ENCODE results near the gene KIRREL3.
"Not testable (repeated sequence)": the region's sequence is repeated elsewhere in the genome, so short reads cannot be mapped to it uniquely, and the experiment has no call there.

The KIRREL3 gene

DNA sequence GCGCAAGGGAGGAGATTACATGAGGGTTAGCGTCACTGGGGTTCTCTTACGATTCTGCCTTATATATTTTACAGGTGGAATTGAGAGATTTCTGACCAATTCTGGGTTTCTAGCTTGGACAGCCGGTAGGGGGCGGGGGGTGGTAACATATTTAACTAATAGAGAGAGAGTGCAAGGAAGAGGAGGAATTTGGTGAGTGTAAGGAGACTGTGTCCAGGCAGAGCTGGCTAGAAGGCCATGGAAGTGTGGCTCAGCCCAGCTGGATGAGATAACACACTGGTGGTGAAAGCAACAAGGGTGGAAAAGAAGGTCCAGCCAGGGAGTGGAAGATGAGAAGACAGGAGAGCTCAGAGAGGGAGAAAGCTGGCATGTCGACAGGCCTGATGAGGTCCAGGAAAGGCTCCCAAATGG is 588.6 kb downstream of the KIRREL3 start:
- no peak for DNase-seq

DNA sequence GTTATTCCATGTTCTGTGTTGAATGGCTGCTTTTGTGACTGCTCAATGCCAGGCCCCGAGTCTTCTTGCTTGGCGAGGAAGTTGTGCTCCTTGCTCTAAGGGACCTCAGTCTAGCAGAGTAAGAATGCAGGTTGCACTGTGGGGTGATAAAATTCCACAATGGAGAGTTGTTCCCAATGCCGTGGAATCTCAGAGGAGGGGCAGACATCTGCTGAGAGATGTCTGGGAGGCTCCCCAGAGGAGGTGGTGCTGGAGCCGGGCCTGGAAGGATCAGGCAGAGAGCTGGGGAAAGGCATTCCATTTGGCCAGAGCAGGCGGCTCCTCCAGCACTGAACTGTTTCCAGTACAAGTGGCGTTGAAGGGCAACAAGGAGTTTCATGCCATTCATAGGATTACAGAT is 589.9 kb downstream of the KIRREL3 start:
- DNase-seq: no peak

DNA sequence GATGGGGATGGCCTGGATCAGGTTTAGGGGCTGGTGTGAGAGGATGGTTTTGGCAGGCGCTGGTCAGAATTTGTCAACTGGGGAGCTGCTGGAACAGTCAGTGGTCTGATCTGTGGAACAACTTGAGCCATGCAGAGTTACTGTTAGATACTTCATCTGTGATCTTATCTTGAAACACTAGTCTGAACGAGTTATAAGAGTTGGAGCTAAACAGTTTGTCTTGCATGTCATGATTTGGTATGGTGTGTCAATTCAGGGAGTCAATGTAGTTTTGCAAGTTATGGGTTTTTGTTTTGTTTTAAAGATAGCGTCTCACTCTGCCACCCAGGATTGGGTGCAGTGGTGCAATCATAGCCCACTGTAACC is 591.0 kb downstream of the KIRREL3 start:
- DNase-seq: no peak

DNA sequence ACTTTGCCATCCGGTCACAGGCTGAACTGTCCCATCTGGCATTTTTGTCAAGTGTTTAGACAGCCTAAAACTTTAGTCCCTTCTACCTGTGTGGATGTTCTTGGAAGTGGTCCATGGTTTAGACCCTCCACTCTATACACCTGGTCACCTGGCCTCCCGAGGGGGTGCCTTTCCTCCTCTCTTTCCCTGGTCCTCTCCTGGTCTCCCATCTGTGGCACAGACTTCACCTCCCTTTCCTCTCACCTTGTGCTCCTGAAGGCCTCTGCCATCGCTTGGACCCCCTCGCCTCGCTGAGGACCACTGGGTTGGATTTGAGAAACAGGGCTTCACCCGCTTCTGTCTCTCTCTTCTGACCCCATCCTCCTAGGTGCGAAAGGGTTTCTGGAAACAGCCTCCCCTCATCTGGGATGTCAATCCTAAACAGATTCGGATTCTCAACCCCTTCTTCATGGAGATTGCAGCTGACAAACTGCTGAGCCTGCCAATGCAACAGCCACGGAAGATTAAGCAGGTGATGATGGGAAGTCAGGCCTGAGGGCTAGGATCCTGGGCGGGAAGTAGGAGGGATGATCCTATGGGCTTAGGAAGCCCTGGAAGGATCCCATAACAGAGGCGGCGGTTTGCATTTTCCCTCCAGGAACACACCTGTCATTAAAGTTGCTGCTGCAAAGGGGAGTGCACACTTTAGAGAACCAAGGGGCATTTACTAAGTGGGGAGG is 591.5 kb downstream of the KIRREL3 start:
- DNase-seq: no peak

DNA sequence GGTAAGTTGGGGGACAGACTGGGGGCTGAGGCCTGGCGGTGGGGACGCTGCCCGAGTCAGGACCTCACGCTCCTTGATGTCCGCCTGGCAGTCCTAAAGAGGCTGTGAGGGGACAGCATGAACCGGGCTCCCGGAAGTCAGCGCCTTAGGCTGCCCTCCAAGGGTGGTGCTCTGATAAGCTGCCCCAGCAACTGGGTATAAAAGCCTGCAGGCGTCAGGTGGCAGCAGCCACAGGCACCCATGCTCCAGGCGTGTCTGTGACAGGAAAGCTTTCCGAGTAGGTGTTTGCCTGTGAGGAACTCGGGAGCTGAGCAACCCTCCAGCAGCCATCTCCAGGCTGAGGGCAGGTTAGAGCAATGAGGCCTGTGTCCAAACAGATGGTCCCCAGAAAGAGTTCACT is 592.1 kb downstream of the KIRREL3 start:
- DNase-seq: no peak

DNA sequence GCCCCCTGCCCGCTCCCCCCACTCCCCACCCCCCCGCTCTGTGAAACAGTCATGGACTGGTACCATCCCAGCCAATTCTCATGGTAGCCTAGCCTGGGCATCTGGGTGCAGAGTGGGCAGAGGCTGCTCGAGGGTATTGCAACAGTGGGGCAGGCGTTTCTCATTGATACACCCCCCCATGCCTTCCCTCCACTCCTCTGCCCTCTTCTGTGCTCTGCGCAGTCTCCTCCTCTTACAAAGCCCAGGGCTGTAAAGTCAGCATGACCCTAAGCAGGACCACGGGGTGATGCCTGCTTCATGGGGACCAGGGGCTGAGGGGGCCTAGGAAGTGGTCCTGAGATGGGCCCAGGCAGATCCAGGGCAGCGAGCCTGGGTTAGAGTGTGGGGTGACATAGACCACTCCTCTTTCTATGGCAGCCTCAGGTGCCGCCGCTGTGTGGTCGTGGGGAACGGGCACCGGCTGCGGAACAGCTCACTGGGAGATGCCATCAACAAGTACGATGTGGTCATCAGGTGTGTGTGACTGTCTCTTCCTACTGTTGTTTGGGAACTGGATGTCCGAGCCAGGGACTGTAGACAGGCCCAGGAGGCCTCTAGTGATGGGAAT is 592.8 kb downstream of the KIRREL3 start:
- DNase-seq: no peak

DNA sequence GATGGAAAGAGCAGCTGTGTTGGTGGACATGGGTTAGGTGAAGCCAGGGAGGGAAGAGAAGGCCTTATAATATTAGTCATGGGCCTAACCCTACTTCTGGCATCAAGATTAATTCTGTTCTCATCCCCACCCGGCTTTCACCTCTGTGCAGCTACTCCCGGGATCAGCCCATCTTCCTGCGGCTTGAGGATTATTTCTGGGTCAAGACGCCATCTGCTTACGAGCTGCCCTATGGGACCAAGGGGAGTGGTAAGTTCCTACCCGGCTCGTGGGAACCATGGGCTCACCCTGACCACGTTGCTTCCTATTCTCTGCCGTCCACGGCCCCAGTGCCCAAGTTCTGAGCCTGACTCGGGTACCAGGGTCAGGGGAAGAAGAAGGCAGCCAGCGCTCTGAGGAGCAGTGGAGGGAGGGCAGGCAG is 593.5 kb downstream of the KIRREL3 start:
- DNase-seq: no peak

DNA sequence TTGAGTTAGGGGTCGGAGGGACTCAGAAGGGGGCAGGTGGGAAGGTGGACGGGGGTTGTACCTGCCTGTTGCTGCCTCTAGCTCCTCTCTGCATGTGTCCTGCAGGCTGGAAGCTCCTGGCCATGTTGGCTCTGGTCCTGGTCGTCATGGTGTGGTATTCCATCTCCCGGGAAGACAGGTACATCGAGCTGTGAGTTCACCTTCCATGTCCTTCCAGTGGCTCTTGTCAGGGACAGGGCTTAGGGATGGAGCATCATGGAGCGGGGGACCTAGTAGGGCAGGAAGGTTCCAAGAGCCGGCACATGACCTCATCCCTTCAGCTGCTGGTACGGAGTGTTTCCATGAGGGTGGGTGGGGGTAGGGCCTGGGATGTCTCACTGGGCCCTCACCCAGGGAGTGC is 594.2 kb downstream of the KIRREL3 start:
- DNase-seq: no peak

DNA sequence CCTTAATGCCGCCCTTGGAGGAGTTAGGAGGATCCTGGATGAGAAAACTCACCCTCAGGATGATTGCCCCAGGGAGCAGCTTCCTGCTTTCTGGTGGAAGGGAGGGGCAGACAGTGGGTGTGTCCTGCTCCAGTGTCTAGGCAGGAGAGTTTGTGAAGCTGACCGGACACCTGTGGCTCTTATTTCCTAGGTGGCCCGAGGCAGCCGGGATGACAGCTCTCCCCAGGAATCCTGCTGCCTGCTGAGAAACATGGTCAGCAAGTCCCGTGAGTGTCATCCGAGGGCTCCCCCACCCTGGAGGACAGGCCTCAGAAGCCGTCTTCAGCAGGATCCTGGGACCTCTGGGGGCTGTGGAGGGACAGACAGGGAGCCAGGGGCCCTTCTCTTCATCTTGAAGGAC is 594.7 kb downstream of the KIRREL3 start:
- DNase-seq: no peak

DNA sequence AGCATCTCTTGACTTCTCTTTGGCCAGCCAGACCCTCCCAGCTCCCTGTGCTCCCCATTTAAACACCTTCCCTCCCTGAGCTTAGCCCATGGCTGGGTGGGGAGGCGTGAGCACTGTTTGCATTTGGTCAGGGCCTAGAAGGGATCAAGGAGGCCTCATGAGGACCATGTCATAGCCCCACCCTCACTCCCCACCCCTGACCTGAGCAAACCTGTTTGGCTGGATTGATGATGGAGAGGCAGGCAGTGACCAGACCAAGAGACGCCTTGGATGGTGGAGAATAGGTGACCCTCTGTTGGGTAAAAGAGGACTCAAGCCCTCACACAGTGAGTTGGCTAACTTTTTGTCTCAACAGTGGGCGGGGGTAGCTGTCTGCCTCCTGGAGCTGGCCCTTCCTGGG is 595.2 kb downstream of the KIRREL3 start:
- DNase-seq: no peak

DNA sequence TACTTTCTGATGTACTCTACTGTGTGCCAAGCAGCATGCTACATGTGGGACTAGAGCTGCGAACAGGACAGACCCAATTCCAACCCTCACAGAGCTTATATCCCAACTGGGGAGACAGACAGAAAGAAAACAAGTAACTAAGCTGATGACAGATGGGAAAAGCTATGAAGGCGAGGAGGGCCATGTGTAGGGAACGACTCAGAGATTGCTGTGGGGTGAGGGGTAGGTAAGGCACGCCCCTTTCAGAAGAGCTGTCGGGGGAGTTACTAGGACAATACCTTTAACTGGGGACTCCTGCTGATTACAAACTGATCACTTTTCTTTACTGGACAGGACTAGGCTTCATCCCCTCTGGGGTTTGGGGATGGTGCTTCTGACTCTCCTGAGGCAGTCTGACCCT is 596.2 kb downstream of the KIRREL3 start:
- no peak for DNase-seq

DNA sequence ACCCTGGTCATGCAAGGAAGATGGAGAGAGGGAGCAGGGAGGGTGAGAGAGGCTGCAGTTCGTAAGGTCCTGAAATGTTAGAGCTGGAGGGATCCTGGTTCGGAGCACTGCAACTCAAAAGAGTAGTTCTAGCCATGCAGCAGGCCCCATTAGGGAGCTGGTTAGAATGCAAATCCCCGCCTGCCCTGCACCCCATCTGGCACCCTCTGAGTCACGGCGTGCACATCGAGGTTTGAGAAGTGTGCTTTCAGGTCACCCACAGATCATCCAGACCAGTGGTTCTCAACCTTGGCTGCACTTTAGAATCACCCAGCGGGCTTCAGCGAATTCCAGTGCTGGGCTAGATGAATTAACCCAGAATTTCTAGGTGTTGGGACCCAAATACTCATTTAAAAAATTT is 596.9 kb downstream of the KIRREL3 start:
- no peak for DNase-seq

DNA sequence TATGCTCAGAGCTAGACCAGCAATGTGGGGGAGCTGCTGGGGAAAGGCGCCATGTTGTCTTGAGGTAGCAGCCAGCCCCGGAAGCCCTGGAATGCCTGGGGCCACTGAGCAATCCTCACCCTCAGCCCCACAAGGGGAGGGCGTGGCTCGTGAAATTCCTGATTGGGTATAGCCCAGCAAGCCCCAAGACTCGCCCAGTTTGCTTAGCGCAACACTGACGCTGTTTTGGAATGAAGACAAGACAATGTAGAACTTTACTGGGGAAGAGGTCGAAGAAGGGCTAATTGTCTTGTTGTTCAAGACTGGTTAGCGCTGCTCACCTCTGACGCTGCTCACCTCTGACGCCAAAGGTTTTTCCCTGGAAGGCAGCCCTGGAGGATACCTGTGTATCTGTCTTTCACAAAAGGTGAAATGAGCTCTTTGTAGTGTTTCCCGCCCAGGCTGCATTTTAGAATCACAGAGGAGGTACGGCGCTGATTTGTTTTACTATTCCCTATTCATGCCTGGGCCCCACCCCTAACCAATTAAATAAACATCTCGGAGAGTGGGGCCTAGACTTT is 597.5 kb downstream of the KIRREL3 start:
- DNase-seq: no peak

DNA sequence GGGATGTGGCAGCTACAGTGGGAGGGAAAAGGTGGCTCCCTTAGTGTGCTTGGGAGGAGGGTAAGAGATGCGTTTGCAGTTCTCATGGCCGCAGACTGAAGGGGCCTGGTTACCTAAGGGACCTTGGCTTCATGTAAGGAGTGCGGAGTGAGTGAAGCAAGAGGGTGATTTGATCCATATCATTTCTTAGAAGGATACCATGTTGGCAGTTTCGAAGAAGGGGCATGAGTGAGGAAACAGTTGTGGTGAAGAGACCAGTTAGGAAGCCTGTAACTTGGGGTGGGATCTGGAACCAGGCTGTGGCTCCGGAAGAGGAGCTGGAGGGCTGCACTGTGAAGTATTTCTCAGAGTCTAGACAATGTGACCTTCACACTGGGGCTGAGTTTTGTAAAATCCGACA is 600.1 kb downstream of the KIRREL3 start:
- no peak for DNase-seq

DNA sequence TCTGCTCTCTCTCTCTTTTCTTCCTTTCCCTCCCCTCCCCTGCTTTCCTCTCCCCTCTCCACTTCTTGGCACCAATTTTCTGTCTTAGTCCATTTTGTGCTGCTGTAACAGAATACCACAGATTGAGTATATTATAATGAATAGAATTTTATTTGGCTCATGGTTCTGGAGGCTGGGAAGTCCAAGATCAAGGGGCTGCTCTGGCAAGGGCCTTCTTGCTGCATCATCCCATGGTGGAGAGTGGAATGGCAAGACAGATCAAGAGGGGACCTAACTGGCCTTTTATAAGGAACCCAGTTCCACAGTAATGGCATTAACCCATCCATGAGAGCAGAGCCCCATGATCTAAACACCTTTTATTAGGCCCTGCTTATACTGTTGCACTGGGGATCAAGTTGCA is 600.6 kb downstream of the KIRREL3 start:
- no peak for DNase-seq

DNA sequence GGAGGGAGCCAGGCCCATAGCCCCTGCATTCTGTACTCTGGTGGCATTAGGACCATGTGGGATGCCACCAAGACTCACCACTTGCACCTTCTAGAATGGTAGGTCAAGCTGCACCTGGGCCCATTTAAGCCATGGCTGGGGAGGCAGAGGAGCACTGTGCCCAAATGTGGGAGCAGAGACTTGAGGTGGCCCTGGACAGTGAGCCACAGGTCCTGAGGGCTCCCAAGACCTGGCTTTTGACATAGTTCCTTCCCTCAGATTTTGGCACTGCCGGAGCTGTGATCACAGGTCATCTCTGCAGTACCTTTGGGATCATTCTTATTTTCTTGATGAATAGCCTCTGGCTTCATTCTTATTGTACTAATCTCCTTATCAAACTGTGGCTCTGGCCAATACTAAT is 601.8 kb downstream of the KIRREL3 start:
- DNase-seq: no peak

DNA sequence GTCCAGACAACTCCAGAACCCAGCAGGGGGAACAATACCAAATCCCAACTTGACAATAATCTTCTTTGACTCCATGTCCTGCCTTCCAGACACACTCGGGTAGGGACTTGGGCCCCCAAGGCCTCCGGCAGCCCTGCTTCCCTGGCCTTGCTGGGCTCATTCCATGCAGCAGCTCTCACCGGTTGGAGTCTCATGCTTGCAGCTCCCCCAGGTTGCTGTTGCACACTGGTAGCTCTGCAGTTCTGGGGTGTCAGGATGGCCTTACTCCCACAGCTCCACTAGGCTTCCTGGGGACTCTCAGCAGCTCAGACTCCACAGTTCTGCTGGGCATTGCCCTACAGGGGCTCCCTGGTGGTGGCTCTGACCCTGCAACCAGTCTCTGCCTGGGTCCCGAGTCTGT is 602.3 kb downstream of the KIRREL3 start:
- no peak for DNase-seq

DNA sequence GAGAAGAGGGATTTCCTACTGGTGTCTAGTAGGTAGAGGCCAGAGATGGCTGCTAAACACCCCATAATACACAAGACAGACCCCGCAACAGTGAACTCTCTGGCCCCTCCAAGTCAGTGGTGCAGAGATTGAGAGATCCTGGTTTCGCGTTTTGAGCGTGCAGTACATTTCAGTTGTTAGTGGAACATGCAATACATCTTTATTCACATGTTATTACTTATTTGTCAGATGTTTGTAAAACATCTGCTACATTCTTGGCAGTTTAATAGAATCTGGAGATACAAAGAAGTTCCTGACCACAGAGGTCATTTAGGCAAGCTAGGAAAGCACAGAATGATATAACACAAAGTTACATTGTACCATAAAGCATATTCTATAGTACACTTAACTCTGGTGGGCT is 603.6 kb downstream of the KIRREL3 start:
- no peak for DNase-seq

DNA sequence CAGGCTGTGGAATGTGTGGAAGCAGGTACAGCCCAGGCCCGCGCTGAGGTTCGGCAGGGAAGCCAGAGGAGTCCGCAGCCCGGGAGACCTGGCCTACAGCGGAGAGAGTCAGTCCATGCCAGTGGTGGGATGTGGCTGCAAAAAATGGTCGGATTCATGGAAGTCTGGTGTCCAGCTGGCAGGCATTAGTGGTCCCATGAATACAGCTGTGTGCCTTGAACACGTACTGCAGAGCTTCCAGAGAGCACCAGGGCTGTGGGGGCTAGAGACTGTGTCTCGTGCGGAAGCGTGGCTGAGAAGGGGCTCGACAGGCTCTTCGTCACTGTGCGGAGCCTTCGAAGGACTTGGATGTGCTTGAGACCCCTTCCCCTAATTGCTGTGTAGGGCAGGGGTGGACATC is 604.3 kb downstream of the KIRREL3 start:
- not testable (repeated sequence) for DNase-seq

DNA sequence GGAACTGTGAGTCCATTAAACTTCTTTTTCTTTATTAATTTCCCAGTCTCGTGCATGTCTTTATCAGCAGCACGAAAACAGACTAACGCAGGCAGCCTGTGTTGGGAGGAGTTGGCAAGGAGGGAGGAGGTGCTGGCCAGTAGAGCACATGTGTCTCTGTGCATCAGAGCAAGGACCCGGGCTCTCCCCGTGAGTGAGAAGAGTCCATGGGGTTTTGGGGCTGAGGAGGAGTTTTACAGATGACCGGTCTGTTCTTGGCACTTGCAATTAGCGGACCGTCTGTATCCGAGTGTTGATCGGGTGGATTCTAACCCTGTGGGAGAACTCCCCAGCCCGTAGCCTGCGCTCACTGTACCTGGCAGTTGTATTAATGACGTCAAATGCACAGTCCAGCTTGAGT is 604.8 kb downstream of the KIRREL3 start:
- DNase-seq: not testable (repeated sequence)

DNA sequence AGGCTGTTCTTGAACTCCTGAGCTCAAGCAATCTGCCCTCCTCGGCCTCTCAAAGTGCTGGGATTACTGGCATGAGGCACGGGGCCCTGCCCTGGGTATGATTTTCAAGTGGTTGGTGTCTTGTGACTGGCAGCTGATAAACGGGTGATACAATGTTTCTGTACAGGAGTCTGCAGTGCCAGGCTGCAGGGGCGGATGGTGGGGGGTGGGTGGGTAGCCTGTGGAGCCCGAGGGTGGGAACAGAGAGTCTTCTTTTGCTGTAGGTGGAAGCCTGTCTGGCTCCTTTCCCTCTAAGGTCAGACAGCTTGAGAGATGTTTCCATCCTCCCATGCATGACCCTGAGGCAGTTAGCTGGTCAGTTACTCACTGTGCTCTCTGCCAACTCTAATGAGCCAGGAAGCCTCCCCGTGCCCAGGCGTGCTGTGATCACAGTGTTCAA is 605.9 kb downstream of the KIRREL3 start:
- DNase-seq: not testable (repeated sequence)

DNA sequence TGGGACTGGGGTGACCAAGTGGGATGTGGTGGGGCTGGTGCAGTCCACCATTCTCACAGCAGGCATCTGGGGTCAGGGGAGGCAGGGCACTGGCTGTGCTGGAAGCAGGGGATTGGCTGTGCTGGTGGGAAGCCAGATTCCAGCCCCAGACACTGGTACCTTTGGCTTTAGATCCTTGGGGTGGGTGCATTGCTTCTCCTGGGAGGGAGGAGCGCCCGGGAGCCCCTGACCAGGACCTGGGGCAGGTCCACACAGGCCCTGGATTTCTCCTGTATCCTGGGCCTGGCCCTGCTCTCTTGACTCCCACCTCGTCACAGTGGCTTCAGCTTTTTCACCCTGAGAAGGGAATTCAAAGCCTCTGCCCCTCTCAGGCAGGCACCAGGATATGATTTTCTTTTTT is 606.5 kb downstream of the KIRREL3 start:
- DNase-seq: no peak

DNA sequence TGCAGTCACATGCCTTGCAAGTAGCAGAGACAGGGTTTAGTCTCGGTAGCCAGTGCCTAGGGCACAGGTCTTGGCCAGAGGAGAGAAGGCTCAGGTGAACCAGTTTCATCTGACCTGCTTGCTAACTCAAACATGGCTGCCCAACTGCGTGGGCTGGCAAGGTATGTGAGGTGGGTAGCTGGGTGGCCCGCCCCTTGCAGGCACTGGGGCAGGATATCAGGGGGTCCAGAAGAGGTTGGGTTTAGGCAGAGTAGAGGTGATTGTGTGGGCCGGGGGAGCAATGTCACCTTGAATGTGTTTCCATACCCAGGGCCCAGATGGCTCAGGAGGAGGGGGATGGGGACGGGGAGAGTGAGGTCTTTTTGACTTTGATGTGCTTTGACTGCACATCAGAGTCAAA is 607.4 kb downstream of the KIRREL3 start:
- DNase-seq: no peak

DNA sequence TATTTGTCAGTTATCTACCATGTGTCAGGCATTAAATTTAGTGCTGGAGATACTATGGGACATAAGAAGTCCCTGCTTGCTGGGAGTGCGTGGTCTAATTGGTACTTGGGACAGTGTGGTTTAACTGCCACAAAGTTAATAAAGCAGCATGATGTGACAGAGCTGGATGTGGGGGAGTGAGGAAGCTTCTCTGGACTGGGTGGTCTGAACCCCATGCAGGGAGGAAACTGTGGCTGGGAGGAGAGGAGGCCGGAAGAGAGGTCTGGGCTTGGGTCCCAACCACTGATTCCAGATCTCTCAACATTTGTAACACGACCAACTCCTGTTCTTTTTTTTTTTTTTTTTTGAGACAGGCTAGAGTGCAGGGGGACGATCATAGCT is 607.9 kb downstream of the KIRREL3 start:
- no peak for DNase-seq
